ENCODE measurements around the gene RASAL1.

RASAL1 gene

DNA sequence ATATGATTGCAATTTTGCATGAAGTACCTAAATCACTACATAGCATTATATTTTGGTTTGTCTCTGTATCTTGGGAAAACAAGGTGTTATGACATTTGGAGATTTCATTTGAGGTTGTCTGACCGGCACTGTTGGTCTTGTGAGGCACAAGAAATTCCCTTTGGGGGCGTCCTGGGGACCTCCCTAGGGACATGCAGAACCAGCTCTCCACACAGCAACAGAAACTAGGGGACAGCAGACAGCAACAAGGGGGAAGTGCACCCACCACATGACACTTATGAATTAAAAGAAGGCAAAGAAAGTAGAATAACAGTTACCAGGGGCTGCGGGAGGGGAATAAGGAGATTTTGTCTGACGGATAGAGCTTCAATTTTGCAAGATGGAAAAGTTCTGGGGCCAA, 35.4 kb upstream of the RASAL1 start:
- DNase-seq (ENCODE audit: low spot score): peak; percentile 69
- in situ Hi-C loops (cut with MboI; ENCODE audit: low pct_unique_long_range_greater_than_20kb, low sequenced_read_pairs, unreplicated experiment): no loop called here
- TF ChIP-seq, protein P1, sequence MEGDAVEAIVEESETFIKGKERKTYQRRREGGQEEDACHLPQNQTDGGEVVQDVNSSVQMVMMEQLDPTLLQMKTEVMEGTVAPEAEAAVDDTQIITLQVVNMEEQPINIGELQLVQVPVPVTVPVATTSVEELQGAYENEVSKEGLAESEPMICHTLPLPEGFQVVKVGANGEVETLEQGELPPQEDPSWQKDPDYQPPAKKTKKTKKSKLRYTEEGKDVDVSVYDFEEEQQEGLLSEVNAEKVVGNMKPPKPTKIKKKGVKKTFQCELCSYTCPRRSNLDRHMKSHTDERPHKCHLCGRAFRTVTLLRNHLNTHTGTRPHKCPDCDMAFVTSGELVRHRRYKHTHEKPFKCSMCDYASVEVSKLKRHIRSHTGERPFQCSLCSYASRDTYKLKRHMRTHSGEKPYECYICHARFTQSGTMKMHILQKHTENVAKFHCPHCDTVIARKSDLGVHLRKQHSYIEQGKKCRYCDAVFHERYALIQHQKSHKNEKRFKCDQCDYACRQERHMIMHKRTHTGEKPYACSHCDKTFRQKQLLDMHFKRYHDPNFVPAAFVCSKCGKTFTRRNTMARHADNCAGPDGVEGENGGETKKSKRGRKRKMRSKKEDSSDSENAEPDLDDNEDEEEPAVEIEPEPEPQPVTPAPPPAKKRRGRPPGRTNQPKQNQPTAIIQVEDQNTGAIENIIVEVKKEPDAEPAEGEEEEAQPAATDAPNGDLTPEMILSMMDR (IDR thresholded peaks at IDR 0.05; ENCODE audit: extremely low read depth, insufficient read depth, missing control alignments): no peak

GRCh38 chr12:113170457-113170856, 34.9 kb upstream of the RASAL1 start:
- in situ Hi-C loops (cut with MboI; ENCODE audit: low pct_unique_long_range_greater_than_20kb, low sequenced_read_pairs, unreplicated experiment): no loop called here
- TF ChIP-seq, protein P1 (IDR thresholded peaks at IDR 0.05; ENCODE audit: extremely low read depth, insufficient read depth, missing control alignments): no peak
- no peak for DNase-seq (ENCODE audit: low spot score)

- DNase-seq (ENCODE audit: low spot score): no peak
- in situ Hi-C loops (cut with MboI; ENCODE audit: low pct_unique_long_range_greater_than_20kb, low sequenced_read_pairs, unreplicated experiment): no loop called here
Measured at GRCh38 chr12:113169697-113170096, 34.1 kb upstream of the RASAL1 start.

GRCh38 chr12:113167868-113168267, 32.3 kb upstream of the RASAL1 start:
- TF ChIP-seq, protein P1 (IDR thresholded peaks at IDR 0.05; ENCODE audit: extremely low read depth, insufficient read depth, missing control alignments): no peak
- in situ Hi-C loops (cut with MboI; ENCODE audit: low pct_unique_long_range_greater_than_20kb, low sequenced_read_pairs, unreplicated experiment): no loop called here

More at GRCh38 chr12:113169697-113170096, 34.1 kb upstream of the RASAL1 start:
- TF ChIP-seq, protein P1 (IDR thresholded peaks at IDR 0.05; ENCODE audit: extremely low read depth, insufficient read depth, missing control alignments): no peak

DNA sequence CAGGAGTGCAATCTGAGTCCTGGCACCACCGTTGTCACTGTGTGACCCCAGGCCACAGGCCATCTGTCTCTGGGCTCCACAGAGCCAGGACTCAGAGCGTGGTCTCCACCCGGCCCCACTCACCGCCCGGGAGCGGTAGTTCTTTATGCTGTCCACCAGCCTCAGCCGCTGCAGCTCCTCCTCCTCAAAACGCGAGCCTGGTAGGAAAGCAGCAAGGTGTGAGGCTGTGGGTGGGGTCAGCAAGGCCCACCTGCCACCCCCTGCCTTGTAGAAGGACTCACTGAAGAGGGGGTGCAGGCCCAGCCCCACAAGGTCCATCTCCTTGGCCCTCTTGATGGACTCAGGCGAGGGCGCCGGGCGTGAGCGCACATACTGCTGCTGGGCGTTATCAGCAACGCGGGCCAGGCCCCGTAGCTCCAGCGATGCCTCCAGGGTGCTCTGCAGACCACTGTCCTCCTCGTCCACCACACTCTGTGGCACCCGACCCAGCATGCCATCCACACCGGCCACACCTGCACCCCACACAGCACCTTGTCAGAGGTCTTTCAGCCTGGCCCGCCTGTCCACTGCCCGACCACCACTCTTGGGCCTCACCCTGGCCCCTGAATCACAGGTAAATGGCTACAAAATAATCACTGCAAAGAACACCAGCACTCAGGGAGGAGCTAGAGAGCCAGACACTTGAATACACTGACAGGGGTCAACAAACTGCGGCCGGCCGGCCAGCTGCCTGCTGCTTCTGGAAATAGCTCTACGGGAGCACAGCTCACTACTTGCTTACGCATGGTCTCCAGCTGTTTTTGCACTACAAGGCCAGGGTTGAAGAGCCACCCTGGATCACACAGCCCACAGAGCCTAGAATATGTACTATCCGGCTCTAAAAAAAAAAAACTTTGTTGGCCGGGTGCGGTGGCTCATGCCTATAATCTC, 30.2 kb upstream of the RASAL1 start:
- TF ChIP-seq, protein P1 (IDR thresholded peaks at IDR 0.05; ENCODE audit: extremely low read depth, insufficient read depth, missing control alignments): no peak
- in situ Hi-C loops (cut with MboI; ENCODE audit: low pct_unique_long_range_greater_than_20kb, low sequenced_read_pairs, unreplicated experiment): no loop called here
- DNase-seq (ENCODE audit: low spot score): no peak

More at GRCh38 chr12:113167868-113168267, 32.3 kb upstream of the RASAL1 start:
- DNase-seq (ENCODE audit: low spot score): no peak

- TF ChIP-seq, protein P1 (IDR thresholded peaks at IDR 0.05; ENCODE audit: extremely low read depth, insufficient read depth, missing control alignments): no peak
- DNase-seq (ENCODE audit: low spot score): no peak
- in situ Hi-C loops (cut with MboI; ENCODE audit: low pct_unique_long_range_greater_than_20kb, low sequenced_read_pairs, unreplicated experiment): no loop called here
Measured at GRCh38 chr12:113164014-113164413, 28.5 kb upstream of the RASAL1 start.
